Hematopoietic multipotent progenitor cell treated with erythropoietin and hydrocortisone succinate and interleukin-3 and kit ligand, for 17 days (in vitro differentiated cells): ENCODE results near the gene CCDC8.
"Not testable (repeated sequence)": the region's sequence is repeated elsewhere in the genome, so short reads cannot be mapped to it uniquely, and the experiment has no call there.

Experiments used
- DNase-seq: peaks from one replicate; pipeline ENCODE4 v3.0.0-alpha.2; 2015; ENCODE audit warnings: low spot score

The CCDC8 gene

GRCh38 chr19:46428239-46429135 is 15.1 kb upstream of the CCDC8 start, which contains the start of gene PNMA8C:
TSS of gene PNMA8C (minus strand) at chr19:46428936. CDS start at chr19:46428359, 577 bp downstream.
- no peak for DNase-seq

DNA sequence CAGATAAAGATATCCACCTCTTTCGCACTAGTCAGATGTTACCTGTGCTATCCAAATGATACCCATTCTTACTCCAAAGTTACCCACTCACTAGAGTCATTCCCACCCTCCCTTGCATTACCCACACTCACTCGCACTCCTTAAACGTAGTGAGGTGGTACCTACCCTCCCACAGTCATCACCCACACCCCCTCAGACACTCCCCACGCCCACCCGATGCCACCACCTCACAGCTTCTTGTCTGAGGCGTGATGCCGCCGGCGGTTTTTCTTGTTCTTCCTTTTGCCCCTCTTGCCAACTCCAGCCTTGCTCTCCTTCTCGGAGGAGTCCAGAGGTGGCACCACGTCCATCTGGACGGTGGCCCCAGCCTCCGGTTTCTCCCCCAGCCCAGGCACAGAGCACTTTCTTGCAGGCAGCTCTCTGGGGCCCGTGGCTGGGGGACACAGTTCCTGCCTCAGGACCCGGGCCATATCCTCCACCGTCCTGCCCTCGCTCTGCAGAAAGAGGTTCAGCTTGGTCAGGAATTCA is 14.2 kb upstream of the CCDC8 start:
- DNase-seq: no peak

GRCh38 chr19:46426506-46427162 is 13.3 kb upstream of the CCDC8 start:
- no peak for DNase-seq

DNA sequence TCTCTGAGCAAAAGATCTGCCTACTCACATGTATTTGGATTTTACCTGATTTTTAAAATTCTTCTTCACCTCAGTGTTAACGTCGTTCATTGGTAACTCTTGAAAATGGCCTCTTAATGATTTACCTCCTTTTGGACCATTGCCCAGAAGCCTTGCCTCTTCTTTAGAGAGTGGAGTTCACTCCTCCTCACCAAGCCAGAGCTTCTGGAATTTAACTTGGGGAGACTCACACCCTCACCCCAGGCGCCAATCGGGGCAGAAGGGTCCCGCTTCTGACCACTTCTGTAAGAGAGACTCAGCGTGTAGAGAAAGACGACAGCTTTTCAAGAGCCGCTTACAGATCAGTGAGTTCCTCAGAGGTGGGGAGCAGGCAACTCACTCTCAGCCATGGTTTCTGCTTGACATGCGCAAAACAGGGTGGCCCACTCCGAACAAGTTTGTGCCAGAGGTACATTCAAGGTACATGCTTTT is 12.7 kb upstream of the CCDC8 start:
- DNase-seq: no peak

GRCh38 chr19:46423188-46423587 is 9.8 kb upstream of the CCDC8 start:
- DNase-seq: no peak

DNA sequence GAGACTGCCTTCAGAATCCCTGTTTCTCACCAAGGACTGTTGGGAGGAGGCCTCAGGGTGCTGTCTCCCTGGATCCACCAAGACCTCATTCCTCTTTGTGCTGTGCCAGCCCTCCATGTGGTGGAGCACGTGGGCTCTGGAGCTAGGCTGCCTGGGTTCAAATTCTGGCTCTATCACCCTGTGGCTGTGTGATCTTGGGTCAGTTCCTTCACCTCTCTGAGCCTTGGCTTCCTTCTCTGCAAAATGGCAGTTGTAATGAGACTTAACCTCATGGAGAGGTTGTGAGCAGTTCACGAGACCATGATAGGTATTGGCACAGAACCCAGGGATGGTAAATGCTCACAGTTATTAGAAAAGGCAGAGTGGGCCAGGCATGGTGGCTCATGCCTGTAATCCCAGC is 9.0 kb upstream of the CCDC8 start:
- DNase-seq: no peak

GRCh38 chr19:46420056-46420455 is 6.7 kb upstream of the CCDC8 start:
- DNase-seq: no peak

GRCh38 chr19:46415804-46416709 is 2.7 kb upstream of the CCDC8 start:
- DNase-seq: not testable (repeated sequence)

- DNase-seq: not testable (repeated sequence)
Observed at GRCh38 chr19:46414899-46415298, 1.5 kb upstream of the CCDC8 start.

DNA sequence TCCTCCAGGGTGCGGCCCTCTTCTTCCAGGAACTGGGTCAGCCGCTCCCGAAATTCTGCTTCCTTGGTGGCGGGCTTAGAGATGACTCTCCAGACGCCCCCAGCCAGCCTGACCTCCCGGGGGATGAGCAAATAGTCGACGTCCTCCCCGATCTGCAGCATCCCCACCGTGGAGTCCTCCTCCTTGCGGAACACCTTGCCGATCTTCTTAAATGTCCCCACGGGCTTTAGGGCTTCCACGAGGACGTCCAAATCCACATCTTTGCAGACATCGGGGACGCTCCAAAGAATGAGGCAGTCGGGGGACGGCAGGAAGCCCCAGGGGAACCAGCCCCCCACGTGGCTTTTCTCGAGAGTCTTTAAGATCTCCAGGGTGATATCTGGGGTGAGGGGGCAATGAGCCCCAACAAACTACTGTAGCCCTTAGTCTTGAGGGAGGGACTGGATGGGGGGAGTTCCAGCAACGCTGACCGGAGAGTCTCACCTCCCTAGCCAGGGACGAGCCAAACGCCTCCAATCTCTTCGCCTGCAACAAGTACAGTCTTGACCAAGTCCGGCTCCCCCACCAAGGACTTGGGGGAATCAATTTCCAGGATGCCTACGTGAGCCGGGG is 608 bp downstream of the CCDC8 start:
- DNase-seq: no peak

- DNase-seq: no peak
Observed at GRCh38 chr19:46411925-46412649, 1.3 kb downstream of the CCDC8 start.

DNA sequence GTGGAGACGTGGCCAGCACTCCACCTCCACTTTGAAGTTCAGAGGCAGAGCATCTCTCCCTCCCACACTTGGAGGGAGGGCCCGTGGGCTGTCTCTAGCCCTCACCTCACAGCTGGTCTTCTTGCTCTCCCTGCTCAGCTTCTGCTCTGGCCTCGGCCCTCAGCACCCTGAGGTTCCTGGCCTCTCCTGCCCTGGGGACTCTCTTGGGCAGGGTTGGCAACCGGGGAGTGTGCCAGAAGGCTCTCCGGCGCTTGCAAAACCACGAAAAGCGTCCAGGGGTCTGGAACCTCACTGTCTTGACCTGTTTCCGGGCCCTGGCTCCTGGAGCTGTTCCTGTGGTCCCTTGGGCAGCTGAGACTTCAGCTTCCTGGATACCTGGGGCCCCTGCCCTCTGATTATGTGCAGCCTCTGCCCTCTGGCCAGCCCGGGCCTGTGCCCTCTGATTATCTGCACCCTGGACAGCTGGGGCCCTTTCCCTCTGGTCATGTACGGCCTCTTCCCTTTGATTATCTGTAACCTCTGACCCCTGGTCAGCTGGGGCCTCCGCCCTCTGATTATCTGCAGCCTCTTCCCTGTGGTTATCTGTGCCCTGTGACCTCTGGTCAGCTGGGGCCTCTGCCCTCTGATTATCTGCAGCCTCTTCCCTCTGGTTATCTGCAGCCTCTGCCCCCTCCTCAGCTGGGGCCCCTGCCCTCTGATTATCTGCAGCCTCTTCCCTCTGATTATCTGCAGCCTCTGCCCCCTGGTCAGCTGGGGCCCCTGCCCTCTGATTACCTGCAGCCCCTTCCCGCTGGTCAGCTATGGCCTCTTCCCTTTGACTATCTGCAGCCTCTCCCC is 2.1 kb downstream of the CCDC8 start:
- DNase-seq: no peak

GRCh38 chr19:46410205-46411087 is 2.9 kb downstream of the CCDC8 start:
- DNase-seq: no peak

DNA sequence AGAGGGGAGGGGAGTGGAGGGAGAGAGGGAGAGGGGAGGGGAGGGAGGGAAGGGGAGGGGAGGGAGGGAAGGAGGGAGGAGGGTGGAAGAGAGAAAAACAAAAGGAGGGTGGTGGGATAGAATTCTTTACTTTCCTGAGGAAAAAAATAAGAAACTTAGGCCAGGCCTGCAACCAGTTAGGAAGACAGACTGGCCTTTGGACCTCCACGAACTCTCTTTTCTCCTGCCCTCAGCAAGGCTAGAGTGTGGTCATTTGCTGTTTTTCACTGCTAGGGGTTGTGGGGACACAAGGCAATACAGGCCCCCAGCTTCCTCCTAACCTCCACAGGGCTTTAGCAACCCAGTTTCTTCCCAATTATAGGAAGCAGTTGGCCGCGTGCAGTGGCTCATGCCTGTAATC is 4.2 kb downstream of the CCDC8 start:
- DNase-seq: no peak

DNA sequence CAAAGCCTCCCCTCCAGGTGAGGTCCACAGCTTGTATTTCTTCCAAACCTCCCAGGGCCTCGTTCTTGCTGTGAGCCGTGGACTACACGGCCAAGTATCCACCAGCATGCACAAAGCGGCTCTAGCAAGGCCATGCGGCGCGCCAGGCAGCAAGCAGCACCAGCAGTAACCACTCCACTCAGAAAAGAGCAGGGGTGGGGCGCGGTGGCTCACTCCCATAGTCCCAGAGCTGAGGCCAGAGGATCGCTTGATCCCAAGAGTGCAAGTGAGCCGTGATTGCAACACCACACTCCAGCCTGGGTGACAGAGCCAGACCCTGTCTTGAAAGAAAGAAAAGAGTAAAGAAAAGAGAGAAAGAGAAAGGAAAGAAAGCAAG is 4.7 kb downstream of the CCDC8 start:
- no peak for DNase-seq

GRCh38 chr19:46407856-46408663 is 5.3 kb downstream of the CCDC8 start:
- no peak for DNase-seq

DNA sequence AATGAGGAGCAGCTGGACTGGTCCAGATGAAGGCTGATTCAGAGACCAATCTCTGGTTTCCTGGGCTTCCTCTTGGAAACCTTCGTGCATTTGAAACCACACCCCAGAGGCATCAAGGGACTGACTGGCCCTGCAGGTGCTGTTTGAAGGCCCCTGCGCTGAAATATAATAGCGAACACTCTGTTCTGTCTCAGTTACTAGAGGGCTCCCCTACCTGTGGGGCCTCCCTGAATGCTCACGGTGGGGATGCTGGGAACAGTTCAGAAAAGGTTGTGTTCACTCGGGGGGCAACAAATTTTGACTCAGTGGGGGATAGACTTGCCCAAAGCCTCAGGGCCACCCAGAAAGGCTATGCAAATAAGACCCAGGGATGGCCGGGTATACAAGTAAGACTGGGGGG is 6.4 kb downstream of the CCDC8 start:
- no peak for DNase-seq
